GM21390 (cell line): Measurements from ENCODE around the gene SEM1.
"Not testable (repeated sequence)": the region's sequence is repeated elsewhere in the genome, so short reads cannot be mapped to it uniquely, and the experiment has no call there.

Experiments
- ATAC-seq: cut with Tn5 transposase; IDR thresholded peaks from one replicate; pipeline ENCODE4 v1.9.1; 2021; ENCODE audit not compliant: unreplicated experiment

The SEM1 gene

GRCh38 chr7:96707901-96708774 lies 1.5 kb downstream of the SEM1 start:
- ATAC-seq = no peak

- no peak for ATAC-seq
Measured at GRCh38 chr7:96701258-96701657, 8.4 kb downstream of the SEM1 start.

GRCh38 chr7:96700516-96700915 lies 9.1 kb downstream of the SEM1 start:
- ATAC-seq = no peak

GRCh38 chr7:96699219-96699871 lies 10.3 kb downstream of the SEM1 start:
- ATAC-seq = no peak

GRCh38 chr7:96698449-96698848 lies 11.2 kb downstream of the SEM1 start:
- ATAC-seq = not testable (repeated sequence)

- no peak for ATAC-seq
Measured at GRCh38 chr7:96697822-96698221, 11.8 kb downstream of the SEM1 start.

GRCh38 chr7:96695581-96695980 lies 14.1 kb downstream of the SEM1 start:
- no peak for ATAC-seq

GRCh38 chr7:96694082-96694481 lies 15.6 kb downstream of the SEM1 start:
- no peak for ATAC-seq

GRCh38 chr7:96691702-96692101 lies 17.9 kb downstream of the SEM1 start:
- no peak for ATAC-seq

GRCh38 chr7:96689414-96689813 lies 20.2 kb downstream of the SEM1 start:
- no peak for ATAC-seq

- no peak for ATAC-seq
Measured at GRCh38 chr7:96686305-96686704, 23.3 kb downstream of the SEM1 start.

- peak; percentile 85 for ATAC-seq
Measured at GRCh38 chr7:96685755-96686154, 23.9 kb downstream of the SEM1 start.

GRCh38 chr7:96685353-96685752 lies 24.3 kb downstream of the SEM1 start:
- peak; percentile 85 for ATAC-seq

GRCh38 chr7:96679886-96680285 lies 29.8 kb downstream of the SEM1 start:
- ATAC-seq = no peak

- no peak for ATAC-seq
Measured at GRCh38 chr7:96676919-96677318, 32.7 kb downstream of the SEM1 start.

- no peak for ATAC-seq
Measured at GRCh38 chr7:96675548-96675947, 34.1 kb downstream of the SEM1 start.

- no peak for ATAC-seq
Measured at GRCh38 chr7:96674565-96674964, 35.1 kb downstream of the SEM1 start.

GRCh38 chr7:96671854-96672253 lies 37.8 kb downstream of the SEM1 start:
- no peak for ATAC-seq

GRCh38 chr7:96670338-96671289 lies 39.0 kb downstream of the SEM1 start:
- ATAC-seq = no peak

GRCh38 chr7:96669812-96670211 lies 39.8 kb downstream of the SEM1 start:
- no peak for ATAC-seq

- no peak for ATAC-seq
Measured at GRCh38 chr7:96667026-96667425, 42.6 kb downstream of the SEM1 start.
